Stimulated activated CD4-positive, alpha-beta T cell treated with anti-CD3 and anti-CD28 coated beads, TNF-alpha, amount 100 ng/mL, for 24 hours (primary cell): Measurements from ENCODE around the gene SPTSSB.

Experiments
- DNase-seq, 3 experiments: peaks; one replicate each; pipeline ENCODE4 v3.0.0-alpha.2; 2020; ENCODE audit warnings: low read depth in 3 of 3

SPTSSB gene

GRCh38 chr3:161392853-161393252 lies 21.5 kb upstream of the SPTSSB start:
- no peak for DNase-seq

- no peak for DNase-seq
These were observed 18.9 kb upstream of the SPTSSB start for GRCh38 chr3:161390200-161390599.

- no peak for DNase-seq
These were observed 18.2 kb upstream of the SPTSSB start for GRCh38 chr3:161389445-161390035.

GRCh38 chr3:161388855-161389254 lies 17.5 kb upstream of the SPTSSB start:
- no peak for DNase-seq

- DNase-seq: no peak
These were observed 15.9 kb upstream of the SPTSSB start for GRCh38 chr3:161386991-161387770.

GRCh38 chr3:161372321-161373260 lies 1.3 kb upstream of the SPTSSB start:
- DNase-seq: peak in 1 of 3 experiments; percentile 12

- no peak for DNase-seq
These were observed 1.8 kb downstream of the SPTSSB start for GRCh38 chr3:161369531-161369930.

- no peak for DNase-seq
These were observed 5.2 kb downstream of the SPTSSB start for GRCh38 chr3:161366094-161366493.

GRCh38 chr3:161358488-161358887 lies 12.8 kb downstream of the SPTSSB start:
- no peak for DNase-seq

GRCh38 chr3:161356287-161356686 lies 15.0 kb downstream of the SPTSSB start:
- DNase-seq: no peak

GRCh38 chr3:161355508-161355907 lies 15.8 kb downstream of the SPTSSB start:
- no peak for DNase-seq

GRCh38 chr3:161354554-161354953 lies 16.8 kb downstream of the SPTSSB start:
- no peak for DNase-seq

GRCh38 chr3:161351330-161351729 lies 20.0 kb downstream of the SPTSSB start:
- DNase-seq: no peak

GRCh38 chr3:161350916-161351315 lies 20.4 kb downstream of the SPTSSB start:
- no peak for DNase-seq

GRCh38 chr3:161349529-161350312 lies 21.6 kb downstream of the SPTSSB start:
- peak in 1 of 3 experiments; percentile 5 for DNase-seq

GRCh38 chr3:161348796-161349400 lies 22.4 kb downstream of the SPTSSB start:
- DNase-seq: no peak

- no peak for DNase-seq
These were observed 23.6 kb downstream of the SPTSSB start for GRCh38 chr3:161347726-161348125.

- DNase-seq: no peak
These were observed 26.3 kb downstream of the SPTSSB start for GRCh38 chr3:161345023-161345422.

GRCh38 chr3:161343986-161344385 lies 27.3 kb downstream of the SPTSSB start:
- no peak for DNase-seq

- DNase-seq: no peak
These were observed 27.8 kb downstream of the SPTSSB start for GRCh38 chr3:161343540-161343939.

GRCh38 chr3:161342629-161343028 lies 28.7 kb downstream of the SPTSSB start:
- DNase-seq: no peak
